Bronchial epithelial cell (primary cell): ENCODE data around the gene ADAMTS2. TPM values are rescaled to one million over a fixed set of nuclear protein-coding genes. Genes with fewer than 3 reads are reported as not detected.

Experiments used
- DNase-seq: peaks from one replicate; pipeline ENCODE4 v3.0.0-alpha.2; 2010; ENCODE audit warnings: low read depth
- FAIRE-seq: peaks from 2 replicates; lab custom pipeline; 2011; peaks lifted over from hg19 to GRCh38; lab: Jason Lieb, UNC
- H3K27me3 ChIP-seq: 2 replicates; pipeline ENCODE4 v1.5.1; 2011; ENCODE audit warnings: low read length; ENCODE audit not compliant: control insufficient read depth, insufficient read depth
- H3K36me3 ChIP-seq: 2 replicates; pipeline ENCODE4 v1.5.1; 2011; ENCODE audit warnings: low read length; ENCODE audit not compliant: control insufficient read depth, insufficient read depth
- H3K4me3 ChIP-seq: 2 replicates; pipeline ENCODE4 v1.5.1; 2011; ENCODE audit warnings: mild to moderate bottlenecking, low read depth, low read length, control low read depth
- CTCF ChIP-seq: IDR thresholded peaks from 2 replicates; pipeline ENCODE4 v1.5.1; 2011; ENCODE audit warnings: mild to moderate bottlenecking, moderate library complexity, low read length, control low read depth, inconsistent platforms; ENCODE audit not compliant: insufficient read depth, severe bottlenecking
- total RNA-seq: library from RNA; depleted of rRNA; stranded (reverse); fragments of >200 nt; gene quantifications from 2 replicates; pipeline ENCODE4 v1.2.1, GENCODE V29; 2014

The ADAMTS2 gene
- total RNA-seq, 1 donor from 2014 or later: 0.26 TPM

- no peaks in the 10 kb centered on the region for H3K27me3 ChIP-seq
- no peaks in the 10 kb centered on the region for H3K36me3 ChIP-seq
- no peak for DNase-seq
- no peak overlapping the region for H3K4me3 ChIP-seq
- no peak for TF ChIP-seq CTCF
- no peak for FAIRE-seq
These were observed 153.6 kb downstream of the ADAMTS2 start for GRCh38 chr5:179191506-179192184.

GRCh38 chr5:179190851-179191505, 154.3 kb downstream of the ADAMTS2 start:
- no peak for FAIRE-seq
- H3K27me3 ChIP-seq: no peaks in the 10 kb centered on the region

GRCh38 chr5:179188636-179189035, 156.6 kb downstream of the ADAMTS2 start:
- FAIRE-seq (no peak), DNase-seq (no peak)
- Histone ChIP-seq H3K36me3 (no peaks in the 10 kb centered on the region), H3K4me3 (no peak overlapping the region), H3K27me3 (no peaks in the 10 kb centered on the region)
- no peak for TF ChIP-seq CTCF

More at GRCh38 chr5:179190851-179191505, 154.3 kb downstream of the ADAMTS2 start:
- no peak overlapping the region for H3K4me3 ChIP-seq
- DNase-seq: no peak
- no peak for TF ChIP-seq CTCF
- no peaks in the 10 kb centered on the region for H3K36me3 ChIP-seq

- H3K4me3 ChIP-seq: no peak overlapping the region
- no peak for DNase-seq
- no peaks in the 10 kb centered on the region for H3K27me3 ChIP-seq
- no peak for TF ChIP-seq CTCF
- no peaks in the 10 kb centered on the region for H3K36me3 ChIP-seq
- FAIRE-seq: no peak
These were observed 157.3 kb downstream of the ADAMTS2 start for GRCh38 chr5:179187681-179188575.

GRCh38 chr5:179187229-179187678, 158.0 kb downstream of the ADAMTS2 start:
- TF ChIP-seq CTCF: no peak
- no peaks in the 10 kb centered on the region for H3K36me3 ChIP-seq
- H3K4me3 ChIP-seq: no peak overlapping the region
- FAIRE-seq (no peak), DNase-seq (no peak)
- H3K27me3 ChIP-seq: no peaks in the 10 kb centered on the region
